Ramos (cell line): ENCODE measurements around the gene SEMA3B.
"Not testable (repeated sequence)": the region's sequence is repeated elsewhere in the genome, so short reads cannot be mapped to it uniquely, and the experiment has no call there.

Experiments used
- in situ Hi-C: fragments of 300-500 bp; cut with MboI; formaldehyde crosslinking; loops from one replicate; pipeline ENCODE4 v1.14.3; 2022; ENCODE audit warnings: low sequenced_read_pairs; ENCODE audit not compliant: unreplicated experiment

Gene SEMA3B

DNA sequence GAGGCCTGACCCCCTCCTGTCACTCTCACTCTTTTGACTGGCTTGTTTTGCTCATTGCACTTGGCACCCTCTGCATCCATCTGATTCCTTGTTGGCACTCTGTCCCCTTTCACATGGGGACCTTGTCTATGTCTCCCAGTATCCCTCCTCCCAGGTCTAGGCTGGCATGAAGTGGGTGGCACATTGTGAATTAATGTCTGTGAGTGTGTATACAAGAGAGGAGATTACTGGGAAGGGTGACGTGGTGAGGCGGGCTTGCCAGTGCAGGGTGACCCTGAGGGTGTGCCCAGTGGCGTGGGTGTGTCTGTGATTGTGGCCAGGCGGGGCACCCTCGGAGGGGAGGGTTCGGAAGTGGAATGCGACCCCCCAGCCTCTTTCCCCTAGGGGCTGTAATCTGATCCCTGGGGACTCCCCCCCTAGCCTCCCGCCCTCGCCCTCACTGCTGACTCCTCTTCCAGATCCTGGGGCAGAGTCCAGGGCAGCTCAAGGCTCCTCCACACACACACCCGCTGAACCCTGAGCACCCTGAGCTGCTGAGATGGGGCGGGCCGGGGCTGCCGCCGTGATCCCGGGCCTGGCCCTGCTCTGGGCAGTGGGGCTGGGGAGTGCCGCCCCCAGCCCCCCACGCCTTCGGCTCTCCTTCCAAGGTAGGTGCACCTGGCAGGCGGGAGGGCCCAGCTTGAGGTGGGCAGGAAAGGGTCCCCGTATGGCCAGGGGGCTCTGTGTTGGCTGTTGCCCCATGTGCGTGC, at the start of gene SEMA3B:
TSS of gene SEMA3B (plus strand) at position 445 of the 749 bp plus-strand sequence. CDS start at position 539, 94 bp downstream.
- in situ Hi-C loops = no loop called here

DNA sequence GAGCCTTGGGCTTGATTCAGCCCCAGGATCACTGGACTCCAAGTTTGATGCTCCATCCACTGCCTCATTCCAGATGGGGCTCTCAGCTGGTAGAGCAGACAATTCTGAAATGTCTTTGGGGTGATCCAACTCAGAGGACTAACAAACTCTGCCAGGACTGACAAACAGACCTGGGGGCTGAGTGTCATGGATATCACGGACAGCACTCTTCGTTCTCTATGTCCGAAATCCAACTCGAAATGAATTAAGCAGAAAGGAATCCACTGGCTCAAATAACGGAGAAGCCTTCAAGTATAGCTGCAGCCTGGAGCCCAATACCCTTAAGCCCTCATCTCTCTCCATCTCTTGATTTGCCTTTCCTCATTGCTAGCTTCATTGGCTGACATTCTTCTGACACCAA, 49.7 kb upstream of the SEMA3B start:
- in situ Hi-C loops = no loop called here

DNA sequence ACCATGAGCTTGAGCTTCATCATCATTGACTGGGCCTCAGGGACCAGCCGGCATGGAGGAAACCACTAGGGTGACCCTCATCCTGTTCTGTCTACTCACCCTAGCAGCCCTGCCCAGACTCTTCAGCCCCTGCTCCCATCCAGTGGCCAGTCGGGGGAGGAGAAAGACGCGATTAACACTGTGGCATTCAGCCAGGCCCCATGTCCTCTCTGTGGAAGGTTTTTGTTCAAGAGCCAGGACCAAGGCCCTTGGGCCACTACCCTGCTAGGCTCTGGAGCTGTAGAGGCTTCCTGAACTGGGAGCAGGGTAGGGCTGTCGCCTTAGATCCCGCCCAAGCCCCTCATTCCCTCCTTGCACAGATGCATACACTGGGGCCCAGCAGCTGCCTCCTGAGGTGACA, 48.8 kb upstream of the SEMA3B start:
- in situ Hi-C loops = no loop called here

DNA sequence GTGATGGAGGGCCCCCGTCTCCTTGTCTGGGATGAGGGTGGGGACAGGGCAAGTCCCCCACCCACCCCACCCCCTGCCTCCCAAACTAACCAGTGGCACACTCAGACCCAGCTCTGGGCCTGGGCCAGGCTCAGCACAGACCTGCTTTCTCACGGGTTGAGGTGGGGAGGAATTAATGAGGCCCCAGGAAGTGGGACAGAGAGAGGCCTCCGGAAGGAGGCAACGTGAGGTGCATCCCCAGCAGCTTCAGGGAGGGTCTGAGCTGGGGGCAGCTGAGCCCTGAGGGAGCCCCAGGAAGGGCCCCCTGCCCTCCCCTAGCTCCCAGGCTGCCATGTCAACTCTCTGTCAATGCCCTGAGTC, 47.9 kb upstream of the SEMA3B start:
- in situ Hi-C loops = no loop called here

DNA sequence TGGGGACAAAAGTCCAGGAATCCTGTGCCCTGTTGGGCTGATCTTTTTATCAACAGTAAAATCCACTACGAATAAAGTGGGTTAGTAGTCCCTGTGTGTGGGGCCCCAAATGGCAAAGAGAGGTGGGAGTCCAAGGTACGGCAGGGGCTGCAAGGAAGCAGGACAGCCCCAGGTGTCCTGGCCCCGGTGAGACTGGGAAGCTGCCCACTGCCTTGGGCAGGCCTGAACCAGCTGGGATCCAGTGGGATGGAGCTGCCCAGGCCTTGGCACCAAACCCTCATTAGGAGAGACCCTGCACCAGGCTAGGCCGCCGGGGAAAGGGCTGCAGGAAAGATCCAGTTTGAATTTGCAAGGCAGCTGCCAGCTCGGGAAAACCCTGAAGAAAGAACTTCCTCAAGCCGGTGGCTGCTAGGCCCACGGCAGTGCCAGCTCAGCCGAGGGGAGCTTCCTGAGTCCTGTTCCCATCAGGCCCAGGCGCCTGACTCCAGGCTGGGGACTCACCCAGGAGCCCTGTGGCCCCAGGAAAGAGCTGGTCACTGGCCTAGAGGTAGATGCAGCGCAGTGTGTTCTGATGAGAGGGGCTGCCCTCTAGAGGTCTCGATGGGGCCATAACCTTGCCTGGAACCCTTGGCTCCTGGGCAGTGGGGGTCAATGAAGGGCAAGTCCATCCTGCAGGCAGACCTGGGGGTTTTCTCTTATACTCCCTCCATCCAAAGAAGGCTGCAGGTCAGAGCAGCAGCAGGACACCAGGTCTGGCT, 47.4 kb upstream of the SEMA3B start:
- in situ Hi-C loops = no loop called here

DNA sequence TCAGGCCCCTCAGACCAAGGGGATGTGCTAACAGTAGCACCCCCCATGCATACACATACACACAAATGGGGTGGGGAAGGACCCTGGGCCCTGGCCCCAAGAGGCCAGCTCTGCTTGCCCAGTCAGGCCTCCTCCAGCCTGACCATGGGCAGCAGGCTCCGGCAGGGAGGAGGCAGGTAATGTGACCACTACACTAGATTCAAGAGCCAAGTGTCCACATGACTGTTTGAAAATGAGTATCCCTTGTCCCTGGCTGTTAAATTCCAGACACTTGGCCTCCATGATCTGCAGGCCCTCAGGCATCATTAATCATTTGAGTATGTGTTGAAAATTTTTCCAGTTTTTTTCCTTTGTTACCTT, 46.8 kb upstream of the SEMA3B start:
- in situ Hi-C loops = no loop called here

DNA sequence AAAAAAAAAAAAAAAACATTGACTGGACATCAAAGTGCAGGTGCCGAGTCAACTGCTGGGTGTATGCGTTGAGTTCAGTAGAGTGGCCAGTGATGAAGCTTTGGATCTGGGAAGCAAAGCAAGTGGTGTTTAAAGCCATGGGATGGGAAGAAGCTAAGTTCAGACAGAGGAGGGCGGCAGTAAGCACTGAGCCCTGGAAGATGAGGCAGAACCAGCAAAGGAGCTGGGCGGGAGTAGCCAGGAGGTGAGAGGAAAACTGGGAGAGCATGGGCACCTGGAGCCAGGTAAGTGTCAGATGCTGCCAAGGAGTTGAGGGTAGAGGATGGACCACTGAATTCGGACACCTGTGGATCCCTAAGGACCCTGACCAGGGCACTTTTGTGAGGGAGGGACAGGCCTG, 44.3 kb upstream of the SEMA3B start:
- in situ Hi-C loops = no loop called here

DNA sequence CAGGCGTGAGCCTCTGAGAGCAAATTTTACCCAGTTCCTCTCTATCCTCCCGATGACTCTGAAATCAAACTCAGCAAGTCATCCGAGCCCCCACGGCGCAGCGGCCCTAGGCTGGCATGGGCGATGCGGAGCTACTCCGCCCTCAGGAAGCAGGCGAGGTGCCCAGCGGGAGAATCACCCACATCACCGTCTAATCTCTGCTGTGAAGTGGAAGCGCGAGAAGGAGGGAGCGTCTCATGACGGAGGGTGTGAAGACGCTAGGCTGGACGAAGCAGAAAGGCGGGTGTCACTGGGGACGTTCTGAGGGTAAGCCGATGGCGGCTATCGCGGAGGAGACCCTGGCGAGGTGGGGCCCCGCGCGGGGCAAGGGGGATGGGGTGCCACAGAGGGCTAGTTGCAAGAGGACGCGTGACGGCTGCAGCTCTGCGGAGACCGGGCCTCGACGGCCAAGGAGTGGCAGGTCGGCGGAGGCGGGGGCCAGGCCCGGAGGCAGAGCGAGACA, 42.0 kb upstream of the SEMA3B start:
- in situ Hi-C loops = no loop called here

- in situ Hi-C loops = no loop called here
Observed at GRCh38 chr3:50227390-50228183, 41.4 kb upstream of the SEMA3B start.

- in situ Hi-C loops = not testable (repeated sequence)
Observed at GRCh38 chr3:50228184-50228763, 40.7 kb upstream of the SEMA3B start.

- in situ Hi-C loops = no loop called here
Observed at GRCh38 chr3:50229490-50229889, 39.5 kb upstream of the SEMA3B start.

DNA sequence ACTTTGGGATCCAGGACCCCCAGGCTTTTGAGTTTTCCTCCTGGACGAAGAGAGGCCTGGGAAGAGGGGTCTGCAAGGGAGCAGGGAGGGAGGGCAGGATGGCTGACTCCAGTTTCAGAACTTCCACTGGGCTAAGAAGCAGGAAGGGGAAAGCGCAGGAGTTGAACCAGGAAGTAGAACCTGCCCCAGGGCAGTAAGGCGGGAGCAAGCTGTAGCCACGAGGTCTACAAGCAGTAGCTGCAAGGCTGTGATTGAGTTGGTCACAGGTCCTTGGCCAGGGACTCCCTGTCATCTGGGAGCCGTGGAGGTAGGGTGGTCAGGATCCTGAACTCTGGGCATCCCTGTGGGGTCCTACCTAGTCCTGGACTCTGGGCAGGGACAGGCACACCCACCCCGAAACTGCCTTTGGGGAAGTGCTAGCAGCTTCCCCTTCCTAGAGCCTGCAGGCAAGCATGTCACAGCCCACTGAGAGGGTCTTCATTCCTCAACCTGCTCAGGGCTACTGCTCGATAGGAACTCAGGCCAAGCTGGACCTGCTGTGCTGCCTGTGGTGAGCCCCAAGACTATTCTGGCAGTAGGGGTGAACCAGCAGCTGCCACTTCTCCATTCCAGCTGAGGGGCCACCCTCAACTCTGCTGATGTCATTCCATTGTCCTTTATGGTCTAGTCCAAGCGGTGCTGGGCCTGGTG, 38.7 kb upstream of the SEMA3B start:
- in situ Hi-C loops = no loop called here

GRCh38 chr3:50230794-50231125, 38.2 kb upstream of the SEMA3B start:
- in situ Hi-C loops = no loop called here

DNA sequence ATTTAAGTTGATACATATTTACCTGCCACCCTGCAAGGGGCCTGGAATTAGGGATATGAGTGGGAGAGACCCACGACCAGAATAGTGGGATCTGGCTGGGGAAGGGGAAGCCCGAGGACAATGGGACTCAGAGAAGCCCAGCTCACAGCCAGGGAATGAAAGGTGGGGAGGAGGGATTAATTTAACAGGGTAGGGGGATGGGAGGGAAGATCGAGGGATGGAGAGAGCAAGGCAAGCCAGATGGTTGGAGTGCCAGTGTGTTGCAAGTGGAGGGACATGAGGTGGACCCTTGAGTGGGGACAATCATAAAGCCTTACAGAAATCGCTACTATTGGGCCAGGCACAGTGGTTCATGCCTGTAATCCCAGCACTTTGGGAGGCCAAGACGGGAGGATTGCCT, 37.4 kb upstream of the SEMA3B start:
- in situ Hi-C loops = no loop called here

DNA sequence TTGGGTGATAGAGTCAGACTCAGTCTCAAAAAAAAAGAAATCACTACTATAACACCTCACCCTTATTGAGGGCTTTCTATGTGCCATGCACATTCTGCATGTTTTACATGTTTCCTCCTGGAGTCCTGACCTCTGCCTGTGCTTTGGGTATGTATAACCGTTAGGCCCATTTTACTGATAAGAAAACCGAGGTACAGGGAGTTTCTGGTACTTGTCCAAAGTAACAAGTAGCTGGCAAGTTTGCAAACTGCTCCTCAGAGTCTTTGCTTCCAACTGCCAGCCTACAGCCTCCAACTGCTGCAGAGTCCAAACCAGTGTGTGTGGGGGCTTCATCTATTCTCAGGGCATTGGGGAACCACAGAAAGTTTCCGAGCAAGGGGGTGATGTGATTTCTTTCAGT, 36.6 kb upstream of the SEMA3B start:
- in situ Hi-C loops = no loop called here

- in situ Hi-C loops = no loop called here
Observed at GRCh38 chr3:50233176-50233575, 35.8 kb upstream of the SEMA3B start.

- in situ Hi-C loops = no loop called here
Observed at GRCh38 chr3:50235716-50236483, 33.0 kb upstream of the SEMA3B start, which contains the start of gene GNAI2. Gene GNAI2 (plus strand): TSS chr3:50236204. CDS start chr3:50236336, 132 bp downstream.

DNA sequence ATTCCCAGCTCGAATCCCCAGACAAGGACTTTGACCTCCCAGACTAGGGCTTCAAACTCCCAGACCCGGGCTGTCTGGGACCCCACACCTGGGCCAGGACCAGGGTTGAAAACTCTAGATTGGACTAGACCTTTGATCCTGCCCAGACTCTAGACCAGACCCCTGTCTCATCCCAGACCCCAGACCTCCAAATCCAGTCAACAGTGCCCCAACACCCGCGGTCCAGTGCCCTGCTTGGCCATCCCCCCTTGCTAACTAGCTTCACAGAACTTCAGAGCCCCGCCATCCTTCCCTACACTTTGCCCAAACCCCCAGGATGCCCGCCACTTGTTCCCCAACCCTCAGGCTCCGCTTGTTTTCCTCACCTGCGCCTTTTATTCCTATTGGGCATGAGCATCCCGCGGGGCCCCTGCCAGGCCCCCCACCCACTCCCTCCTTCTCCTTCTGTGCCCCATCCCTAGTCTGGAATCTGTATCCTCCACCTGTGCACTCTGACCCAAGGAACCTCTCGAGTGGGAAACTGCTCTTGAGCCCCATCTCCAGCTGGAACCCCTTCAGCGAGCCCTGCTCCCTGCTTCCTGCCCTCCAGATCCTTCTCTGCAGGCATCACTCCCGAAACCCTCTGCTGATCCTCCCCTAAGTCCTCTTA, 32.3 kb upstream of the SEMA3B start:
- in situ Hi-C loops = no loop called here

DNA sequence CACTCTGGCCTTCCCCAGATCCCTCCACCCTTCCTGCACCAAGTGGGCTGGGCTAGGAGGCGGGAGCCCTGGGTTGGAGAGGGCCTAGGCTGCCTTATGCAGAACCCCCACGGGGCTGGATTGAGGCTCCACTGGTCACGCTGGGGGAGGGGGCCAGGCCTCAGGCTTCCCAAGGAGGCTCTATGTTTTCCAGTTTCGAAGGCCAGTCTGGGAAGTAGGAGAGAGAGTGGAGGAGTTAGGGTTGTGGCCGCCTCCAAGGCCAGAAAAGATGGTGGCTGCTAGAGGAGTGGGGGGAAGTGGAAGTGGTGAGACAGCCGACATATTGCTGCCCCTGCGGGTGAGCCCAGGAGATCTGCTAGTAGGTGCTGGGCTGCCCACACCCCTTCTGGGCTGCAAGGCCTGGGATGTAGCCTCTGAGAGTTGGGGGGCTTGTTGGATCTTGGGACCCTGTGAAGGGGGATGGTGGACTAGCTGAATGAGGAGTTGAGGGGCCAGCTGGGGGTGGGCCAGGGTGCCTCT, 31.8 kb upstream of the SEMA3B start:
- in situ Hi-C loops = no loop called here
